Skeletal muscle cell (primary cell): ENCODE data around the gene CALD1.
A peak's percentile ranks its signal among the peaks of the same experiment; 100 is the strongest.
"Not testable (repeated sequence)": the region's sequence is repeated elsewhere in the genome, so short reads cannot be mapped to it uniquely, and the experiment has no call there.

Experiments
- DNase-seq: peaks from one replicate; pipeline ENCODE4 v3.0.0-alpha.2; 2010; ENCODE audit warnings: low read depth
- H3K4me3 ChIP-seq: 2 replicates; pipeline ENCODE4 v1.5.1; 2011; ENCODE audit warnings: low read depth, mild to moderate bottlenecking, control low read depth, low read length, moderate library complexity

Gene CALD1

DNA sequence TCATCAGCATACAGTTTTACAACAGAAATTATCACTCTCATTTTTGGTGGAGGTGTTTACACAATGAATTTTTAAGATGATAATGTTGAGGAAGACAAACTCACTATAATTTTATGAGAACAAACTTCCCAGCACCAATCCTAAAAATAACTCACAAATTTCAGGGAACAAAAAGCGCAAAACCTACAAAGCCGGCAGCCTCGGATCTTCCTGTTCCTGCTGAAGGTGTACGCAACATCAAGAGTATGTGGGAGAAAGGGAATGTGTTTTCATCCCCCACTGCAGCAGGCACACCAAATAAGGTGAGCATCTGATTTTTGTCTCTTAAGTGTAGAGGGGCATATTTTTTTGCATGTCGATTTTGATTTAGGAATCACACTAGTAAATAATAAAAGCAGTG lies 180.4 kb downstream of the CALD1 start:
- H3K4me3 ChIP-seq = no peak overlapping the region
- DNase-seq = no peak

GRCh38 chr7:134962270-134962780 lies 182.9 kb downstream of the CALD1 start:
- no peak for DNase-seq
- no peak overlapping the region for H3K4me3 ChIP-seq

GRCh38 chr7:134963036-134963435 lies 183.6 kb downstream of the CALD1 start:
- no peak overlapping the region for H3K4me3 ChIP-seq
- no peak for DNase-seq

- H3K4me3 ChIP-seq = no peak overlapping the region
- no peak for DNase-seq
These were observed 187.3 kb downstream of the CALD1 start for GRCh38 chr7:134966691-134967090.

- DNase-seq = no peak
- no peak overlapping the region for H3K4me3 ChIP-seq
These were observed 188.7 kb downstream of the CALD1 start for GRCh38 chr7:134968110-134968509.

DNA sequence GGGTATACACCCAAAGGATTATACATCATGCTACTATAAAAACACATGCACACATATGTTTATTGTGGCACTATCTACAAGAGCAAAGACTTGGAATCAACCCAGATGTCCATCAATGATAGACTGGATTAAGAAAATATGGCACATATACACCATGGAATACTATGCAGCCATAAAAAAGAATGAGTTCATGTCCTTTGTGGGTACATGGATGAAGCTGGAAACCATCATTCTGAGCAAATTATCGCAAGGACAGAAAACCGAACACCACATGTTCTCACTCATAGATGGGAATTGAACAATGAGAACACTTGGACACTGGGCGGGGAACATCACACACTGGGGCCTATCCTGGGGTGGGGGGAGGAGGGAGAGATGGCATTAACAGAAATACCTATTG lies 202.2 kb downstream of the CALD1 start:
- not testable (repeated sequence) for H3K4me3 ChIP-seq, DNase-seq

DNA sequence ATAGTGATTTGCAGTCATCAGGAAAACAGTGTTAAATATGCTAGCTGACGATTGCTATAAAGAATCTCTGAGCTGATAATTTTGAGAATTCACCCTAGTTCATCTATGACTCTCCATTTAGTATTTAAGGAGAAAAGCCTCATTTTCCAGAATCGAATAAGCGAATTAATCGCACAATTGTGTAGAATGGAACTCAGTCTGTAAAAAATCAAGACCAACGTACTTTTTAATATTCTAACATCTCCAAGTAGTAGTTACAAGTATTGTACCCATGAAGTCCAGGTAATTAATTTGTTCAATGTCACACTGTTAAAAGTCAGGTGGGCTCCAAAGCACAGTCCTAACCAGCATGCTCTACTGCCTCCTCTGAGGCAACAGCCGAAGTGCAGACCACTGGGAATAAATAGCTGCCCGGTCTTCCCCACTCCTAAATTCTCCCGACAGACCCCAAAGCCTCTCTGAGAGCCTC lies 206.5 kb downstream of the CALD1 start:
- DNase-seq = no peak

GRCh38 chr7:134986363-134987251 lies 207.2 kb downstream of the CALD1 start, which contains the start of gene AGBL3:
TSS of gene AGBL3 (plus strand) at chr7:134986508. CDS start at chr7:134987934, 1,426 bp downstream.
- peak within 1 kb of the TSS; percentile 95 for H3K4me3 ChIP-seq
- DNase-seq = peak; percentile 89

More for the DNA sequence above, 206.5 kb downstream of the CALD1 start:
- peak overlapping the region; percentile 95 for H3K4me3 ChIP-seq

- H3K4me3 ChIP-seq = no peak overlapping the region
- no peak for DNase-seq
These were observed 208.7 kb downstream of the CALD1 start for GRCh38 chr7:134988161-134988560.

- H3K4me3 ChIP-seq = no peak overlapping the region
- no peak for DNase-seq
These were observed 212.3 kb downstream of the CALD1 start for GRCh38 chr7:134991469-134992339.

DNA sequence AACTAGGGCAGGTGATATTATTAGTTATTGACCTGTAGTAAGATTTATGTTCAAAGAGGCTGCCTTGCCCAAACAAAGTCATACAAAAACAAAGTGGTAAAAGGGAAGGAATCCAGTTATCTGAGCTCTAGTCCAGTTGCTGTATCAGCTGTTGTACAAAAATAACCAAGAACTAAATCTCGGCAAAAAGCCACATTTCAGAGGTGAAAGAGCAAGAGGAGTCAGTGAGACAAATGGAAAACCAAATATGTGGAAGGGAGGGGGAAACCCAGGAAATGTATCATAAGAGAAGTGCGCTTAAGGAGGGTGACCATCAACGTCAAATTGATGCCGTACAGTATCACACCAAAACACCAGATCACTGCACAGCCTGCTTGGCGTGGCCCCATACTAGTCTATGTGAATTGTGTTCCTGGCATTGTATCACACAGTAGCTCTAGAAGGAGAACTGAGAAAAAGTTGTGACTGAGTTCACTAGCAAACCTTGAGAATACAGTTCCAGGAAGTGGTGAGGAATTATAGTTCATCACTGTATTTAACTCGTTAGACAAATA lies 213.3 kb downstream of the CALD1 start:
- no peak for DNase-seq
- H3K4me3 ChIP-seq = no peak overlapping the region

DNA sequence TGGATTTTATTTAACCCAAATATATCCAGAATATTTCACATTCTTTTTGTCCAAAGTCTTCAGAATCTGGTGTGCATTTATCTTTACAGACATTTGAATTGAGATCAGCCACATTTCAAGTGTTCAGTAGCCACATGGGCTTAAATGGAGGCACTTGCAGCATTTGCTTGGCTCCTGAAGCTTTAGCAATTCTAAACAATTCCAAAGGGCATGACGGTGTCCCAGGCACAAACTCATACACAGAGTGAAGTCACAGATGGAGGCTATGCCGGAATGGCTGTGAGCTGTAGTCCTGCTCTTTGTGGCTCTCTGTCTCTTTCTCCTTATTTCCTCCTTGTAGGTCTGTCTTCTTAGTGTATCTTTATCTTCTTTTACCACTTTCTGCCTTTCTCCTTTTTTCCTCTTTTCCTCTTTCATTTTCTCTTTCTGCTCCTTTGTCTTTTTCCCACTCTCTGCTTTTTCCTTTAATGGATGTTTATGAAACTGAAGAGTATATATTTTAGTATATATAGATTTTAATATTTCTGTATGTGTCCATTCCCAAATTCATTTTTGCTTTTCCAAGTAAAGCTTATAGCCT lies 214.5 kb downstream of the CALD1 start:
- no peak for DNase-seq
- H3K4me3 ChIP-seq = no peak overlapping the region

DNA sequence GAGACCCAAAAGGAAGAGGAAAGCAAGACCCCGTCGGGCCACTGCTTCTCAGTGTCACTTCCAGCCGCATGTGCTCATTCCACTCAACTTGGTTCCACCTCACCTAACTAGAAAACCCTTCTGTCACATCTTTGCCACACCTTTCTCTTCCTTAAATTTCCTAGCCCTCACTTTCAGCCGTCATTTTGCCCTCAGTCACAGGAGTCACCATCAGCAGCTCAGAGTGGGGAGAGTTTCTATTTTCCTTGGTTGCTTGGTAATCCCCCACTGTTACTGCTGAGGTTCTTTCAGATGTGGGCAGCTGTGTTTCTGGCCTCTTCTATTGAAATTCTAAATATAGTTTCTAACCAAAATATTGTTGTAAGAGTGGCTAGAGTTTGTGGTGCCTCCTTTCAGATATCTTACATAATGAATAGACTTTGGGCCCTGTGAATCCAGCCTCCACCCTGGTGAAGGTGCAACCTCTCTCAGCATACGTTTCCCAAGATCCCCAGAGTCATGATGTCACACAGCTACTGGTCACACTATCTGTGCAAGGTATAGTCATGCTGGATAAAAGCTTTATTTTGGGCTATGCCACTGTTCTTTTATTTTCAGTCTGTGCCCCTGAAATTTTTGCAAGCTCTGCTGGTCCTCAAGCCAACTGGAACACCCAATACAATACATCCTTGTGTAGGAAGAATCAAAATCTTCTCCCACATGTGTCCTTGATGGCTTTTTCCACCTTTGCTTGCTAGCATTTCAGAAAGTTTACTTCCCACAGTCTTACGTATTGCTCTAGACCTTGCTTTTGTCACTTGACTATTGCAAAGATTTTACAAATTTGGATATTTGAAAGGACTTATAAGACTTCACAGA lies 216.0 kb downstream of the CALD1 start:
- DNase-seq = no peak
- H3K4me3 ChIP-seq = no peak overlapping the region

DNA sequence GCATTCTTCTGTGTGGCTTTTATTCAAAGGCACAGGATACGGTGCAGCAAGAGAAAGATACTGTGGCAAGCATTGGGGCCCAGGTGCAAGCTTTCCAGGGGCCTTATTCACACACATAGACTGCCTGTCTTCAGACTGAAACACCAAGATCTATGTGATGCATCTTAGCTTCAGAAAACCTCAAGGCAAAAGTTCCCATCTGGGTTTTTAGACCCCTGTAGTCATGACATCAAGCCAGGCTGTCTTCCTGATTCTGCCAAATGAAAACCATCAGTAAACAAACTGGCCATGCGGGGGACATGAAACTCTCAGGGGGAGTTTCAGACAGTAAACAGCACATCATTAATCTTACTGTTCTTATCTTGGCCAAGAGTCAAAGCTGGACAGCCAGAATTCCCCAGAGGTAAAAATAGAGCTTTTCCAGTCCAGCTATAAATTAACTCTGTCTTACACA lies 216.7 kb downstream of the CALD1 start:
- H3K4me3 ChIP-seq = no peak overlapping the region
- DNase-seq = peak; percentile 47

DNA sequence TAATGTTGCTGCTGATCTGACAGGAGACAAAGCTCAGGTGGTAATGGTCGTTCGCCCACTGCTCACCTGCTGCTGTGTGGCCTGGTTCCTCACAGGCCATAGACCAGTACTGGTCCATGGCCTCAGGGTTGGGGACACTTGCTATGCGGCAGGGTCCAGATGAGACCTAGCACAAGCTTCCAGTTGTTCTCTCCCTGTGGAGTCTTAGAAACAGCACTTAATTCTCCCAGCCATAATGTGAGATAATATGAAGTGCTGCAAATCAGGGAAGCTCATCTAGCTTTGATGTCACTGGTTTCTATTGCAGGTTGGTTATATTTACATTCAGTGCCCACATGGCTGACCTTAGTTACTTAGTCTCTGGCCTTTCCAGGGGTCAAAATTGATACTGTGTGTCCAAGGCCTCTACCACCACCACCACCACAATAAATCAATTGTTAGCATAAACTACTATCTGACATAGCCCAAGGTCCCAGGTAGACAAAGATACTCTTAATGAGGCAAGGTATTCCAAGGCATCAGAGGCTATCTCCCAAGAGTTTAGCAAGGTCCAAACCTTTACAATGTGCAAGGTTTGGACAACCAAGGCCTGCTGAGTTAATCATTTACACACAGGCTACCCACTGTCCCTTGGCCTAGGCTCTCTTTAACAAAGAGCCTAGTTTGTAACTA lies 217.9 kb downstream of the CALD1 start:
- DNase-seq = no peak
- no peak overlapping the region for H3K4me3 ChIP-seq

DNA sequence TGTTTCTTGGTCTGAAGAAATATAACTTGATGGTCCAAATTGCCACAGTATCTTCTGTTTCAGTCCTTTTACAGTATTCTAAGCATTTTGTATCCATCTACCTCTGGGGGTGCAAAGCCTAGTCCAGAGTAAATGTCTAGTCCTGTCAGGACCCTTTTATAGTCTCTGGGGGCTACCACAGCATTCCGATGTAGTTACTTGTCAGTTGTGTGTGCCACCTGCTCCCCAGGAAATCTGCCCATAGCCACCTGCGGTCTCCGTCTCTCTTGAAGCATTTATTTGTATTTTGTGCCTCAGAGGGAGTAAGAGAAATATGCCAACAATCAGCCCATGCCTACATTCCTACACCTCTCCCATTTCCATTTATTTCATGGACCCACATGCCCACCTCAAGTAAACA lies 219.7 kb downstream of the CALD1 start:
- DNase-seq = no peak
- H3K4me3 ChIP-seq = no peak overlapping the region

- DNase-seq = no peak
These were observed 222.1 kb downstream of the CALD1 start for GRCh38 chr7:135001390-135002165.

More at GRCh38 chr7:135001390-135002165, 222.1 kb downstream of the CALD1 start:
- H3K4me3 ChIP-seq = no peak overlapping the region
